ENCODE measurements around the gene SLC22A1. TPM values are rescaled to one million over a fixed set of nuclear protein-coding genes. Genes with fewer than 3 reads are reported as not detected.

The SLC22A1 gene
- total and polyA plus RNA-seq, 2 experiments from 2014 or later = 0.10 to 0.65 TPM

DNA sequence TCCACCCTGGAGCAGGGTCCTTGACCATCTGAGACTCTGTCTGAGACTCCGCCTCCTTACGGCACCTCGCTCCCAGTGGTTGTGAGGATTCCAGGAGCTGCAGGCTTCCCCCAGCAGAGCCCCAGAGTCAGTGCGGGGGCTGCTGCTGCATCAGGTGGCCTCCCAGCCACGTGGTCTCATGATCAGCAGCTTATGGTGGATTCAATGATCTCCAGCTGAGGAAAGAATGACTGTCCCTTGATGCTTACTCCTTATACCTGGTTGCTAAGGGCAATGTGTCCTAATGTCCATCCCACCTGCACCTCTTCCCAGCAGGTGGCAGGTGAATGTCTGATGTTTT lies 40.0 kb downstream of the SLC22A1 start:
- H3K36me3 ChIP-seq (ENCODE audit: insufficient read depth) = no peaks in the 10 kb centered on the region
- no peak overlapping the region for H3K4me3 ChIP-seq
- Mint-ChIP-seq H3K27me3 (ENCODE audit: insufficient read depth, low read depth, poor library complexity) (no peaks in the 10 kb centered on the region), H3K9me3 (peaks cover 10% of the 10 kb centered on the region; the same call in 2 of the 3 replicates), H3K4me1 (peaks cover 22% of the 10 kb centered on the region), H3K27ac (no peak overlapping the region), H3K4me3 (no peak overlapping the region), H3K36me3 (ENCODE audit: low read depth) (no peaks in the 10 kb centered on the region)
- no peak overlapping the region for H3K4me2 ChIP-seq
- no peaks in the 10 kb centered on the region for H3F3A ChIP-seq (replicated peaks; ENCODE audit: low read depth)
- no peaks in the 10 kb centered on the region for H3K79me2 ChIP-seq (replicated peaks; ENCODE audit: insufficient read depth)
- no peaks in the 10 kb centered on the region for H4K20me1 ChIP-seq (replicated peaks; ENCODE audit: insufficient read depth)
- DNase-seq (ENCODE audit: low spot score) (peak; percentile 18), ATAC-seq (peak; percentile 64)
- H3K4me1 ChIP-seq (ENCODE audit: insufficient read depth) = peaks cover 8% of the 10 kb centered on the region; the same call in 1 of the 2 replicates
- no peak overlapping the region for H3K27ac ChIP-seq (ENCODE audit: low read depth)
- no peaks in the 10 kb centered on the region for H3K27me3 ChIP-seq (ENCODE audit: insufficient read depth)
- TF ChIP-seq, protein P1, sequence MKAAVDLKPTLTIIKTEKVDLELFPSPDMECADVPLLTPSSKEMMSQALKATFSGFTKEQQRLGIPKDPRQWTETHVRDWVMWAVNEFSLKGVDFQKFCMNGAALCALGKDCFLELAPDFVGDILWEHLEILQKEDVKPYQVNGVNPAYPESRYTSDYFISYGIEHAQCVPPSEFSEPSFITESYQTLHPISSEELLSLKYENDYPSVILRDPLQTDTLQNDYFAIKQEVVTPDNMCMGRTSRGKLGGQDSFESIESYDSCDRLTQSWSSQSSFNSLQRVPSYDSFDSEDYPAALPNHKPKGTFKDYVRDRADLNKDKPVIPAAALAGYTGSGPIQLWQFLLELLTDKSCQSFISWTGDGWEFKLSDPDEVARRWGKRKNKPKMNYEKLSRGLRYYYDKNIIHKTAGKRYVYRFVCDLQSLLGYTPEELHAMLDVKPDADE (IDR thresholded peaks at IDR 0.05) = no peak
- TF ChIP-seq, protein P2, sequence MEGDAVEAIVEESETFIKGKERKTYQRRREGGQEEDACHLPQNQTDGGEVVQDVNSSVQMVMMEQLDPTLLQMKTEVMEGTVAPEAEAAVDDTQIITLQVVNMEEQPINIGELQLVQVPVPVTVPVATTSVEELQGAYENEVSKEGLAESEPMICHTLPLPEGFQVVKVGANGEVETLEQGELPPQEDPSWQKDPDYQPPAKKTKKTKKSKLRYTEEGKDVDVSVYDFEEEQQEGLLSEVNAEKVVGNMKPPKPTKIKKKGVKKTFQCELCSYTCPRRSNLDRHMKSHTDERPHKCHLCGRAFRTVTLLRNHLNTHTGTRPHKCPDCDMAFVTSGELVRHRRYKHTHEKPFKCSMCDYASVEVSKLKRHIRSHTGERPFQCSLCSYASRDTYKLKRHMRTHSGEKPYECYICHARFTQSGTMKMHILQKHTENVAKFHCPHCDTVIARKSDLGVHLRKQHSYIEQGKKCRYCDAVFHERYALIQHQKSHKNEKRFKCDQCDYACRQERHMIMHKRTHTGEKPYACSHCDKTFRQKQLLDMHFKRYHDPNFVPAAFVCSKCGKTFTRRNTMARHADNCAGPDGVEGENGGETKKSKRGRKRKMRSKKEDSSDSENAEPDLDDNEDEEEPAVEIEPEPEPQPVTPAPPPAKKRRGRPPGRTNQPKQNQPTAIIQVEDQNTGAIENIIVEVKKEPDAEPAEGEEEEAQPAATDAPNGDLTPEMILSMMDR (conservative IDR thresholded peaks at IDR 0.05; ENCODE audit: low read depth in 2 of 2) = no peak
- TF ChIP-seq STAT1 (IDR thresholded peaks at IDR 0.05; ENCODE audit: unreplicated experiment) (no peak), ZNF114 (CRISPR knock-in tag; IDR thresholded peaks at IDR 0.05) (no peak), JUNB (IDR thresholded peaks at IDR 0.05; ENCODE audit: unreplicated experiment) (no peak), EZH2 (IDR thresholded peaks at IDR 0.05; ENCODE audit: low read depth, unreplicated experiment) (no peak), EZH2phosphoT487 (IDR thresholded peaks at IDR 0.05; ENCODE audit: unreplicated experiment) (no peak), REST (IDR thresholded peaks at IDR 0.05; ENCODE audit: unreplicated experiment) (no peak), CREB1 (CRISPR knock-in tag; IDR thresholded peaks at IDR 0.05; ENCODE audit: low read depth) (no peak), POLR2AphosphoS5 (IDR thresholded peaks at IDR 0.05; ENCODE audit: low read depth) (no peak), ZNF331 (CRISPR knock-in tag; IDR thresholded peaks at IDR 0.05; ENCODE audit: low read depth) (no peak), NANOG (IDR thresholded peaks at IDR 0.05; ENCODE audit: borderline replicate concordance) (no peak)
- TF ChIP-seq, protein P3, sequence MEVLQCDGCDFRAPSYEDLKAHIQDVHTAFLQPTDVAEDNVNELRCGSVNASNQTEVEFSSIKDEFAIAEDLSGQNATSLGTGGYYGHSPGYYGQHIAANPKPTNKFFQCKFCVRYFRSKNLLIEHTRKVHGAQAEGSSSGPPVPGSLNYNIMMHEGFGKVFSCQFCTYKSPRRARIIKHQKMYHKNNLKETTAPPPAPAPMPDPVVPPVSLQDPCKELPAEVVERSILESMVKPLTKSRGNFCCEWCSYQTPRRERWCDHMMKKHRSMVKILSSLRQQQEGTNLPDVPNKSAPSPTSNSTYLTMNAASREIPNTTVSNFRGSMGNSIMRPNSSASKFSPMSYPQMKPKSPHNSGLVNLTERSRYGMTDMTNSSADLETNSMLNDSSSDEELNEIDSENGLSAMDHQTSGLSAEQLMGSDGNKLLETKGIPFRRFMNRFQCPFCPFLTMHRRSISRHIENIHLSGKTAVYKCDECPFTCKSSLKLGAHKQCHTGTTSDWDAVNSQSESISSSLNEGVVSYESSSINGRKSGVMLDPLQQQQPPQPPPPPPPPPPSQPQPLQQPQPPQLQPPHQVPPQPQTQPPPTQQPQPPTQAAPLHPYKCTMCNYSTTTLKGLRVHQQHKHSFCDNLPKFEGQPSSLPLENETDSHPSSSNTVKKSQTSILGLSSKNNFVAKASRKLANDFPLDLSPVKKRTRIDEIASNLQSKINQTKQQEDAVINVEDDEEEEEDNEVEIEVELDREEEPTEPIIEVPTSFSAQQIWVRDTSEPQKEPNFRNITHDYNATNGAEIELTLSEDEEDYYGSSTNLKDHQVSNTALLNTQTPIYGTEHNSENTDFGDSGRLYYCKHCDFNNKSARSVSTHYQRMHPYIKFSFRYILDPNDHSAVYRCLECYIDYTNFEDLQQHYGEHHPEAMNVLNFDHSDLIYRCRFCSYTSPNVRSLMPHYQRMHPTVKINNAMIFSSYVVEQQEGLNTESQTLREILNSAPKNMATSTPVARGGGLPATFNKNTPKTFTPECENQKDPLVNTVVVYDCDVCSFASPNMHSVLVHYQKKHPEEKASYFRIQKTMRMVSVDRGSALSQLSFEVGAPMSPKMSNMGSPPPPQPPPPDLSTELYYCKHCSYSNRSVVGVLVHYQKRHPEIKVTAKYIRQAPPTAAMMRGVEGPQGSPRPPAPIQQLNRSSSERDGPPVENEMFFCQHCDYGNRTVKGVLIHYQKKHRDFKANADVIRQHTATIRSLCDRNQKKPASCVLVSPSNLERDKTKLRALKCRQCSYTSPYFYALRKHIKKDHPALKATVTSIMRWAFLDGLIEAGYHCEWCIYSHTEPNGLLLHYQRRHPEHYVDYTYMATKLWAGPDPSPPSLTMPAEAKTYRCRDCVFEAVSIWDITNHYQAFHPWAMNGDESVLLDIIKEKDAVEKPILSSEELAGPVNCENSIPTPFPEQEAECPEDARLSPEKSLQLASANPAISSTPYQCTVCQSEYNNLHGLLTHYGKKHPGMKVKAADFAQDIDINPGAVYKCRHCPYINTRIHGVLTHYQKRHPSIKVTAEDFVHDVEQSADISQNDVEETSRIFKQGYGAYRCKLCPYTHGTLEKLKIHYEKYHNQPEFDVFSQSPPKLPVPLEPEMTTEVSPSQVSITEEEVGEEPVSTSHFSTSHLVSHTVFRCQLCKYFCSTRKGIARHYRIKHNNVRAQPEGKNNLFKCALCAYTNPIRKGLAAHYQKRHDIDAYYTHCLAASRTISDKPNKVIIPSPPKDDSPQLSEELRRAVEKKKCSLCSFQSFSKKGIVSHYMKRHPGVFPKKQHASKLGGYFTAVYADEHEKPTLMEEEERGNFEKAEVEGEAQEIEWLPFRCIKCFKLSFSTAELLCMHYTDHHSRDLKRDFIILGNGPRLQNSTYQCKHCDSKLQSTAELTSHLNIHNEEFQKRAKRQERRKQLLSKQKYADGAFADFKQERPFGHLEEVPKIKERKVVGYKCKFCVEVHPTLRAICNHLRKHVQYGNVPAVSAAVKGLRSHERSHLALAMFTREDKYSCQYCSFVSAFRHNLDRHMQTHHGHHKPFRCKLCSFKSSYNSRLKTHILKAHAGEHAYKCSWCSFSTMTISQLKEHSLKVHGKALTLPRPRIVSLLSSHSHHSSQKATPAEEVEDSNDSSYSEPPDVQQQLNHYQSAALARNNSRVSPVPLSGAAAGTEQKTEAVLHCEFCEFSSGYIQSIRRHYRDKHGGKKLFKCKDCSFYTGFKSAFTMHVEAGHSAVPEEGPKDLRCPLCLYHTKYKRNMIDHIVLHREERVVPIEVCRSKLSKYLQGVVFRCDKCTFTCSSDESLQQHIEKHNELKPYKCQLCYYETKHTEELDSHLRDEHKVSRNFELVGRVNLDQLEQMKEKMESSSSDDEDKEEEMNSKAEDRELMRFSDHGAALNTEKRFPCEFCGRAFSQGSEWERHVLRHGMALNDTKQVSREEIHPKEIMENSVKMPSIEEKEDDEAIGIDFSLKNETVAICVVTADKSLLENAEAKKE (CRISPR knock-in tag; IDR thresholded peaks at IDR 0.05) = no peak
- H3K9me2 ChIP-seq (ENCODE audit: insufficient read depth) = 0 out of 2 replicates have a peak, but pooled peaks cover 4% of the 10 kb centered on the region
- no peak overlapping the region for H2AFZ ChIP-seq

Measured in GM23338 (cell line).